OCI-LY3 (cell line): ENCODE results near the gene IVD.

Experiments used
- H2AFZ ChIP-seq: fragments of 200-600, 300-600 bp; shearing (Covaris generic); 2 replicates; pipeline ENCODE4 v1.6.0; 2014; ENCODE audit warnings: antibody characterized with exemption, low read depth, low read length
- H3K27ac ChIP-seq: fragments of 200-600, 300-600 bp; sonication (generic); 2 replicates; pipeline ENCODE4 v1.5.1; 2014; ENCODE audit warnings: mild to moderate bottlenecking, low read length, moderate library complexity, mixed read lengths
- H3K27me3 ChIP-seq: fragments of 200-600, 300-600 bp; sonication (generic); 2 replicates; pipeline ENCODE4 v1.6.1; 2014; ENCODE audit warnings: low read depth, low read length, mixed read lengths
- H3K36me3 ChIP-seq: fragments of 200-600, 300-600 bp; sonication (generic); replicated peaks from 2 replicates; pipeline ENCODE3; 2014; ENCODE audit warnings: low read depth, low read length, mixed read lengths
- H3K4me1 ChIP-seq: fragments of 300-600, 200-600 bp; sonication (generic); 2 replicates; pipeline ENCODE4 v1.6.1; 2014; ENCODE audit warnings: low read length, mixed read lengths
- H3K4me2 ChIP-seq: fragments of 200-600, 300-600 bp; sonication (generic); 2 replicates; pipeline ENCODE4 v1.6.1; 2014; ENCODE audit warnings: low read length, mixed read lengths
- H3K4me3 ChIP-seq: fragments of 300-600, 200-600 bp; sonication (generic); 2 replicates; pipeline ENCODE4 v1.5.1; 2014; ENCODE audit warnings: antibody characterized with exemption, mild to moderate bottlenecking, low read length, moderate library complexity
- H3K79me2 ChIP-seq: fragments of 300-600, 200-600 bp; shearing (Covaris generic); 2 replicates; pipeline ENCODE4 v1.6.1; 2014; ENCODE audit warnings: mild to moderate bottlenecking, low read length, mixed read lengths
- H3K9ac ChIP-seq: fragments of 300-600, 200-600 bp; shearing (Covaris generic); 2 replicates; pipeline ENCODE4 v1.6.0; 2014; ENCODE audit warnings: mild to moderate bottlenecking, low read length, moderate library complexity
- H3K9me3 ChIP-seq: fragments of 200-600, 300-600 bp; shearing (Covaris generic); 2 replicates; pipeline ENCODE4 v1.6.1; 2014; ENCODE audit warnings: low read length, mixed read lengths; ENCODE audit not compliant: insufficient read depth
- H4K20me1 ChIP-seq: fragments of 200-600, 300-600 bp; sonication (generic); 2 replicates; pipeline ENCODE4 v1.6.1; 2016; ENCODE audit warnings: low read length, mixed read lengths; ENCODE audit not compliant: insufficient read depth
- EZH2phosphoT487 ChIP-seq: fragments of 200-600 bp; shearing (Covaris generic); IDR thresholded peaks from 2 replicates; pipeline ENCODE4 v1.6.1; 2018; ENCODE audit warnings: antibody characterized with exemption, mixed run types, low read depth
- TF ChIP-seq, protein P1 (sequence below): fragments of 200-600, 300-600 bp; sonication (generic); IDR thresholded peaks from 2 replicates; pipeline ENCODE4 v1.5.1; 2014; ENCODE audit warnings: antibody characterized with exemption, low read length, low read depth

The IVD gene

GRCh38 chr15:40424483-40425115 is 19.0 kb downstream of the IVD start:
- Histone ChIP-seq H3K27me3 (peaks cover 12% of the 10 kb centered on the region), H3K4me1 (peaks cover 10% of the 10 kb centered on the region; the same call in 1 of the 2 replicates), H3K27ac (no peak overlapping the region), H3K9ac (no peak overlapping the region), H3K36me3 (no peaks in the 10 kb centered on the region), H3K79me2 (no peaks in the 10 kb centered on the region), H2AFZ (no peak overlapping the region), H3K4me2 (no peak overlapping the region), H4K20me1 (no peaks in the 10 kb centered on the region), H3K9me3 (no peaks in the 10 kb centered on the region), H3K4me3 (no peak overlapping the region)
- TF ChIP-seq, protein P1, sequence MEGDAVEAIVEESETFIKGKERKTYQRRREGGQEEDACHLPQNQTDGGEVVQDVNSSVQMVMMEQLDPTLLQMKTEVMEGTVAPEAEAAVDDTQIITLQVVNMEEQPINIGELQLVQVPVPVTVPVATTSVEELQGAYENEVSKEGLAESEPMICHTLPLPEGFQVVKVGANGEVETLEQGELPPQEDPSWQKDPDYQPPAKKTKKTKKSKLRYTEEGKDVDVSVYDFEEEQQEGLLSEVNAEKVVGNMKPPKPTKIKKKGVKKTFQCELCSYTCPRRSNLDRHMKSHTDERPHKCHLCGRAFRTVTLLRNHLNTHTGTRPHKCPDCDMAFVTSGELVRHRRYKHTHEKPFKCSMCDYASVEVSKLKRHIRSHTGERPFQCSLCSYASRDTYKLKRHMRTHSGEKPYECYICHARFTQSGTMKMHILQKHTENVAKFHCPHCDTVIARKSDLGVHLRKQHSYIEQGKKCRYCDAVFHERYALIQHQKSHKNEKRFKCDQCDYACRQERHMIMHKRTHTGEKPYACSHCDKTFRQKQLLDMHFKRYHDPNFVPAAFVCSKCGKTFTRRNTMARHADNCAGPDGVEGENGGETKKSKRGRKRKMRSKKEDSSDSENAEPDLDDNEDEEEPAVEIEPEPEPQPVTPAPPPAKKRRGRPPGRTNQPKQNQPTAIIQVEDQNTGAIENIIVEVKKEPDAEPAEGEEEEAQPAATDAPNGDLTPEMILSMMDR, result no peak
- no peak for TF ChIP-seq EZH2phosphoT487

DNA sequence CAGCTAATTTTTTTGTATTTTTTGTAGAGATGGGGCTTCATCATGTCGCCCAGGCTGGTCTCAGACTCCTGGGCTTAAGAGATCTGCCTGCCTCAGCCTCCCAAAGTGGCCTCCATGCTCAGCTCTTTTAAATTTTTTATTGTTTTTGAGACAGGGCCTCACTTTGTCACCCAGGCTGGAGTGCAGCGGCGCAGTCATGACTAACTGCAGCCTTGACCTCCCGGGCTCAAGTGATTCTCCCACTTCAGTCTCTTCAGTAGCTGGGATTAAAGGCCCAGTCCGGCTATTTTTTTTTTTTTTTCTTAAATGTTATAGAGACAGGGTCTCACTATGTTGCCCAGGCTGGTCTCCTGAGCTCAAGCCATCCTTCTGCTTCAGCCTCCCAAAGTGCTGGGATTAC is 20.1 kb downstream of the IVD start:
- Histone ChIP-seq H2AFZ (no peak overlapping the region), H3K4me2 (no peak overlapping the region), H3K4me3 (no peak overlapping the region), H3K79me2 (no peaks in the 10 kb centered on the region), H4K20me1 (no peaks in the 10 kb centered on the region), H3K27ac (no peak overlapping the region), H3K36me3 (no peaks in the 10 kb centered on the region), H3K27me3 (peaks cover 22% of the 10 kb centered on the region), H3K9me3 (no peaks in the 10 kb centered on the region), H3K4me1 (peaks cover 10% of the 10 kb centered on the region; the same call in 1 of the 2 replicates), H3K9ac (no peak overlapping the region)
- TF ChIP-seq, protein P1, result no peak
- no peak for TF ChIP-seq EZH2phosphoT487

DNA sequence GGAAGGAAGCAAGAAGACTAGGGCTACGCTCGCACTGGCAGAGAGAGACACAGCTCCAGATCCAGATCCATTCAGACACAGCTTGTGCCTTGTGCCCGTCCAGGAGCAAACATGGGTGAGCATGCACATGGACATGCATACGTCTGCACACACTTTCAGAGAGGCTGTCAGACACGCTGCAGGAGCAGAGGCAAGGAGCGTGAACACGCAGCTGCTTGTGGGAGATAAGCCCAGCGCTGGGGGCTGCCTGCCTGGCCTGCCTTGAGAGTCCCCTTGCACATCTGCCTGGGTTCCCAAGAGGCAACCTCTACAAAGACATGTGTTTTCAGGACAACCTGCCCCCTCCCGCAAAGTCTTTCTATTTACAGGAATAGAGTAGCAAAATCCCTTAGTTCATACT is 21.6 kb downstream of the IVD start:
- no peak overlapping the region for H2AFZ ChIP-seq
- peak overlapping the region; percentile 29; the same call in 1 of the 2 replicates for H3K4me2 ChIP-seq
- H4K20me1 ChIP-seq, result no peaks in the 10 kb centered on the region

DNA sequence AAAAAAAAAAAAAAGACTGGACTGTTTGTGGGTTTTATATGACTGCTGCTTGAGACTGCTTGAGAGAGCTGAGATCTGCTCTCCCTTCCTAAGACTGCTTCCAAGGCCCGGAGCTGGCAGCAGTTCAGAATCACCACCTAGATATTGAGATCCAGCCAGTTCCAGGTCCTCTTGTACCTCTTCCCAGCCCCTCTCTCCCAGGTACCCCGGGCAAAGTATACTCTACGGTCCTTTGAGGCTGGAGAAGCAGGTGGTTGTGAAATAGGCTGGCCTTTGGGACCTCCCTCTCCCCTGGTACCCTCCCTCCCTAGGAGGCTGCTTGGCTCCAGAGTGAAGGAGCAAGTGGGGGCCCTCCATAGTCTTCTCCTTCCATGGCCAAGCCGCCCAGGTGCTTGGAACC is 22.6 kb downstream of the IVD start:
- Histone ChIP-seq H3K9ac (no peak overlapping the region), H3K27ac (no peak overlapping the region), H3K27me3 (peaks cover 29% of the 10 kb centered on the region), H4K20me1 (no peaks in the 10 kb centered on the region), H3K4me1 (no peaks in the 10 kb centered on the region), H3K4me3 (no peak overlapping the region), H3K36me3 (no peaks in the 10 kb centered on the region), H3K79me2 (no peaks in the 10 kb centered on the region), H3K4me2 (no peak overlapping the region), H2AFZ (no peak overlapping the region), H3K9me3 (no peaks in the 10 kb centered on the region)
- TF ChIP-seq, protein P1, result no peak
- no peak for TF ChIP-seq EZH2phosphoT487

More for the DNA sequence above, 21.6 kb downstream of the IVD start:
- Histone ChIP-seq H3K9me3 (no peaks in the 10 kb centered on the region), H3K9ac (no peak overlapping the region), H3K36me3 (no peaks in the 10 kb centered on the region), H3K27ac (no peak overlapping the region), H3K79me2 (no peaks in the 10 kb centered on the region), H3K4me1 (no peaks in the 10 kb centered on the region), H3K27me3 (peaks cover 23% of the 10 kb centered on the region), H3K4me3 (0 out of 2 replicates have a peak overlapping the region, but pooled peaks have one; percentile 6)
- no peak for TF ChIP-seq EZH2phosphoT487
- TF ChIP-seq, protein P1, result no peak
